Frontal cortex (tissue), 4 donors: ENCODE data around the gene GMPR2. TPM values are rescaled to one million over a fixed set of nuclear protein-coding genes. Genes with fewer than 3 reads are reported as not detected.

ENCODE experiments used
- DNase-seq, 2 donors: peaks; one replicate each; pipeline ENCODE4 v3.0.0; 2012; ENCODE audit warnings: low spot score in 2 of 2
- FAIRE-seq: peaks from 2 replicates; lab custom pipeline; 2012; peaks lifted over from hg19 to GRCh38; lab: Jason Lieb, UNC
- total RNA-seq: library from RNA; depleted of rRNA; stranded (reverse); fragments of >200 nt; gene quantifications from one replicate; pipeline ENCODE4 v1.2.3, GENCODE V29; 2014
- donor health status: control.
- donor health status: control.
- donor health status: control.

GMPR2 gene
- total RNA-seq, 1 donor from 2014 or later: 51.8 TPM

- FAIRE-seq: no peak
These were observed 30.3 kb downstream of the GMPR2 start, which contains the start of gene TGM1 for GRCh38 chr14:24262821-24263733. Gene TGM1 (minus strand): TSS chr14:24263177. CDS start chr14:24262352, 825 bp downstream.

GRCh38 chr14:24263848-24264247, 31.1 kb downstream of the GMPR2 start:
- FAIRE-seq: no peak

More at GRCh38 chr14:24262821-24263733, 30.3 kb downstream of the GMPR2 start, which contains the start of gene TGM1:
- DNase-seq: no peak

GRCh38 chr14:24264298-24264697, 31.6 kb downstream of the GMPR2 start:
- FAIRE-seq: no peak

More at GRCh38 chr14:24263848-24264247, 31.1 kb downstream of the GMPR2 start:
- DNase-seq: no peak

GRCh38 chr14:24266344-24267244, 33.9 kb downstream of the GMPR2 start:
- DNase-seq (no peak), FAIRE-seq (no peak)

More at GRCh38 chr14:24264298-24264697, 31.6 kb downstream of the GMPR2 start:
- DNase-seq: no peak

- no peak for DNase-seq
- no peak for FAIRE-seq
These were observed 34.8 kb downstream of the GMPR2 start for GRCh38 chr14:24267516-24267915.

GRCh38 chr14:24268225-24268624, 35.5 kb downstream of the GMPR2 start:
- DNase-seq: no peak
- no peak for FAIRE-seq

- FAIRE-seq (no peak), DNase-seq (no peak)
These were observed 36.6 kb downstream of the GMPR2 start for GRCh38 chr14:24269368-24269767.

GRCh38 chr14:24269910-24270536, 37.3 kb downstream of the GMPR2 start:
- DNase-seq: no peak
- no peak for FAIRE-seq

GRCh38 chr14:24270537-24271133, 37.9 kb downstream of the GMPR2 start:
- no peak for FAIRE-seq
- no peak for DNase-seq

GRCh38 chr14:24271134-24271833, 38.6 kb downstream of the GMPR2 start, which contains the start of gene RABGGTA:
Gene RABGGTA (minus strand): TSS chr14:24271597. CDS start chr14:24271115, 482 bp downstream.
- no peak for FAIRE-seq
- DNase-seq: peak; percentile 94 to 97

GRCh38 chr14:24271834-24272263, 39.1 kb downstream of the GMPR2 start:
- FAIRE-seq (no peak), DNase-seq (no peak)

GRCh38 chr14:24272467-24272866, 39.7 kb downstream of the GMPR2 start:
- DNase-seq (no peak), FAIRE-seq (no peak)

GRCh38 chr14:24273422-24273998, 40.8 kb downstream of the GMPR2 start:
- FAIRE-seq (no peak), DNase-seq (no peak)

- FAIRE-seq (no peak), DNase-seq (no peak)
These were observed 41.4 kb downstream of the GMPR2 start for GRCh38 chr14:24274101-24274543.

GRCh38 chr14:24277071-24277470, 44.3 kb downstream of the GMPR2 start:
- DNase-seq (no peak), FAIRE-seq (no peak)

GRCh38 chr14:24277606-24278321, 45.0 kb downstream of the GMPR2 start:
- no peak for FAIRE-seq

GRCh38 chr14:24278424-24278823, 45.7 kb downstream of the GMPR2 start:
- FAIRE-seq (no peak), DNase-seq (no peak)

More at GRCh38 chr14:24277606-24278321, 45.0 kb downstream of the GMPR2 start:
- DNase-seq: no peak
